H1 (cell line): ENCODE measurements around the gene MACF1. TPM values are rescaled to one million over a fixed set of nuclear protein-coding genes. Genes with fewer than 3 reads are reported as not detected.

Source experiments
- CTCF ChIA-PET: fragments of 300-600 bp; sonication (Branson Sonifier 250); formaldehyde crosslinking; loops from one replicate; lab custom pipeline; 2021; ENCODE audit not compliant: partially characterized antibody; lab: Charles Lee
- POLR2A ChIA-PET: fragments of 300-600 bp; sonication (Branson Sonifier 250); formaldehyde crosslinking; loops from one replicate; lab custom pipeline; 2021; ENCODE audit warnings: inconsistent platforms; ENCODE audit not compliant: partially characterized antibody; lab: Charles Lee
- DNase-seq, 2 experiments: peaks; one replicate each; pipeline versions ENCODE4 v3.0.0 to v3.0.0-alpha.2; 2010 to 2022; ENCODE audit warnings: low spot score in 2 of 2, low read depth in 1 of 2, mixed read lengths in 1 of 2
- FAIRE-seq: peaks from 2 replicates; lab custom pipeline; 2011; peaks lifted over from hg19 to GRCh38; lab: Jason Lieb, UNC
- H2AFZ ChIP-seq: 2 replicates; pipeline ENCODE4 v1.8.1; 2012; ENCODE audit warnings: low read length, inconsistent platforms
- H2AK5ac ChIP-seq: 2 replicates; pipeline ENCODE4 v1.6.1; 2013; ENCODE audit warnings: low read depth, low read length
- H2BK120ac ChIP-seq: replicated peaks from 2 replicates; pipeline ENCODE3; 2013; ENCODE audit warnings: low read depth, low read length, inconsistent platforms
- H2BK12ac ChIP-seq: 2 replicates; pipeline ENCODE4 v1.6.1; 2013; ENCODE audit warnings: low read depth, low read length
- H2BK15ac ChIP-seq: 2 replicates; pipeline ENCODE4 v1.6.1; 2013; ENCODE audit warnings: low read length
- H2BK20ac ChIP-seq: 2 replicates; pipeline ENCODE4 v1.6.1; 2013; ENCODE audit warnings: low read length
- H2BK5ac ChIP-seq: 2 replicates; pipeline ENCODE4 v1.6.1; 2013; ENCODE audit warnings: low read depth, low read length
- H3K14ac ChIP-seq: 2 replicates; pipeline ENCODE4 v1.6.1; 2013; ENCODE audit warnings: inconsistent platforms; ENCODE audit not compliant: insufficient read length
- H3K18ac ChIP-seq: 2 replicates; pipeline ENCODE4 v1.6.1; 2013; ENCODE audit warnings: low read length; ENCODE audit errors: extremely low read depth
- H3K23ac ChIP-seq: 2 replicates; pipeline ENCODE4 v1.6.1; 2013; ENCODE audit warnings: inconsistent platforms; ENCODE audit not compliant: insufficient read length
- H3K23me2 ChIP-seq: 2 replicates; pipeline ENCODE4 v1.6.1; 2013; ENCODE audit warnings: low read depth, low read length
- H3K27ac ChIP-seq: 2 replicates; pipeline ENCODE4 v1.6.1; 2011; ENCODE audit warnings: low read depth, low read length, inconsistent platforms
- H3K27me3 ChIP-seq, 4 experiments: replicated peaks in 1 of 4; 1 replicate in 1 of 4; 2 replicates in 3 of 4; pipeline versions ENCODE4 v1.6.1 to v1.8.1; 2011 to 2013; ENCODE audit warnings: low read length in 3 of 4, mild to moderate bottlenecking in 3 of 4, inconsistent platforms in 2 of 4, mixed read lengths in 2 of 4, moderate library complexity in 1 of 4; ENCODE audit not compliant: control insufficient read depth in 3 of 4, insufficient read depth in 3 of 4; ENCODE audit errors: extremely low read depth in 1 of 4
- H3K36me3 ChIP-seq, 4 experiments: 2 replicates each; pipeline versions ENCODE4 v1.6.1 to v1.8.1; 2011 to 2013; ENCODE audit warnings: mild to moderate bottlenecking in 4 of 4, low read length in 3 of 4, moderate library complexity in 2 of 4, control low read depth in 1 of 4, inconsistent platforms in 1 of 4; ENCODE audit not compliant: insufficient read depth in 4 of 4, control insufficient read depth in 2 of 4
- H3K4ac ChIP-seq: replicated peaks from 2 replicates; pipeline ENCODE3; 2013; ENCODE audit warnings: low read length, low read depth, mixed read lengths, inconsistent platforms; ENCODE audit not compliant: insufficient read length
- H3K4me1 ChIP-seq, 4 experiments: replicated peaks in 1 of 4; 1 replicate in 1 of 4; 2 replicates in 3 of 4; pipeline versions ENCODE4 v1.6.1 to v1.8.1; 2011 to 2013; ENCODE audit warnings: low read length in 3 of 4, inconsistent platforms in 2 of 4, mixed read lengths in 1 of 4; ENCODE audit not compliant: insufficient read depth in 4 of 4, control insufficient read depth in 3 of 4
- H3K4me2 ChIP-seq, 2 experiments: 2 replicates each; pipeline versions ENCODE4 v1.6.1 to v1.8.1; 2011 to 2013; ENCODE audit warnings: low read depth in 2 of 2, low read length in 2 of 2, control low read depth in 1 of 2, inconsistent platforms in 1 of 2, mild to moderate bottlenecking in 1 of 2; ENCODE audit not compliant: insufficient read depth in 1 of 2
- H3K4me3 ChIP-seq, 4 experiments: fragments of 200-600, 300-600 bp in 1 of 4; sonication (generic), shearing (Covaris generic), sonication (Bioruptor Twin) in 1 of 4; 2 replicates each; pipeline versions ENCODE4 v1.5.1 to v1.8.1; 2011 to 2016; ENCODE audit warnings: low read length in 4 of 4, low read depth in 3 of 4, control low read depth in 2 of 4, inconsistent platforms in 2 of 4, mild to moderate bottlenecking in 2 of 4, mixed read lengths in 1 of 4, moderate library complexity in 1 of 4; ENCODE audit not compliant: insufficient read depth in 2 of 4; ENCODE audit errors: extremely low read depth in 1 of 4
- H3K56ac ChIP-seq: replicated peaks from 2 replicates; pipeline ENCODE3; 2013; ENCODE audit warnings: low read depth, mild to moderate bottlenecking, mixed read lengths, low read length, inconsistent platforms; ENCODE audit not compliant: insufficient read length
- H3K79me1 ChIP-seq: 2 replicates; pipeline ENCODE4 v1.6.1; 2013; ENCODE audit warnings: low read depth, low read length, control low read depth
- H3K79me2 ChIP-seq, 2 experiments: 2 replicates each; pipeline versions ENCODE4 v1.6.1 to v1.8.1; 2012 to 2013; ENCODE audit warnings: low read length in 2 of 2, mild to moderate bottlenecking in 2 of 2, inconsistent platforms in 1 of 2; ENCODE audit not compliant: insufficient read depth in 2 of 2, control insufficient read depth in 1 of 2
- H3K9ac ChIP-seq, 4 experiments: replicated peaks in 1 of 4; 1 replicate in 1 of 4; 2 replicates in 3 of 4; pipeline versions ENCODE4 v1.6.1 to v1.8.1; 2011 to 2013; ENCODE audit warnings: low read depth in 3 of 4, low read length in 3 of 4, control low read depth in 2 of 4, mild to moderate bottlenecking in 2 of 4, moderate library complexity in 2 of 4, inconsistent platforms in 1 of 4; ENCODE audit errors: extremely low read depth in 1 of 4
- H3K9me3 ChIP-seq, 2 experiments: 2 replicates each; pipeline versions ENCODE4 v1.6.1 to v1.8.1; 2012 to 2013; ENCODE audit warnings: mild to moderate bottlenecking in 2 of 2, moderate library complexity in 2 of 2, control low read depth in 1 of 2, inconsistent platforms in 1 of 2, low read depth in 1 of 2, low read length in 1 of 2, mixed read lengths in 1 of 2; ENCODE audit not compliant: insufficient read depth in 2 of 2
- H4K20me1 ChIP-seq, 2 experiments: replicated peaks in 1 of 2; 2 replicates each; pipeline versions ENCODE3 to v1.8.1; 2011 to 2013; ENCODE audit warnings: inconsistent platforms in 2 of 2, low read length in 2 of 2, mild to moderate bottlenecking in 1 of 2; ENCODE audit not compliant: insufficient read depth in 2 of 2, control insufficient read depth in 1 of 2
- H4K5ac ChIP-seq: 2 replicates; pipeline ENCODE4 v1.6.1; 2013; ENCODE audit warnings: low read length, low read depth, mixed read lengths, inconsistent platforms; ENCODE audit not compliant: insufficient read length
- H4K8ac ChIP-seq: 2 replicates; pipeline ENCODE4 v1.8.0; 2013; ENCODE audit warnings: mild to moderate bottlenecking, moderate library complexity, low read length, inconsistent platforms; ENCODE audit not compliant: insufficient read depth; ENCODE audit errors: extremely low read depth
- H4K91ac ChIP-seq: replicated peaks from 2 replicates; pipeline ENCODE3; 2013; ENCODE audit warnings: low read length, mixed read lengths, inconsistent platforms; ENCODE audit not compliant: insufficient read length
- SP1 ChIP-seq: IDR thresholded peaks from 2 replicates; pipeline ENCODE4 v1.6.1; 2011; ENCODE audit warnings: low read depth, low read length
- WGBS, 2 experiments: shearing (Covaris generic) in 1 of 2; methylation state at CpG; one replicate each; pipeline versions ENCODE4 v1.1.6 to v1.1.7; 2013 to 2015; ENCODE audit warnings: low lambda C conversion rate in 2 of 2, mixed read lengths in 2 of 2, inconsistent platforms in 1 of 2, low coverage in 1 of 2, missing lambda C conversion rate in 1 of 2; ENCODE audit not compliant: insufficient replicate concordance in 2 of 2, insufficient coverage in 1 of 2, insufficient read length in 1 of 2; ENCODE audit errors: extremely low coverage in 1 of 2, missing lambda C conversion rate in 1 of 2; 5-methylcytosine and 5-hydroxymethylcytosine counted together
- polyA plus RNA-seq, 7 experiments: library from polyadenylated mRNA; depleted of rRNA in 3 of 7; stranded (reverse) in 5 of 7; unstranded in 2 of 7; fragments of >200 nt in 5 of 7; fragments of 200-250 nt in 2 of 7; gene quantifications; 1 replicate in 5 of 7; 2 replicates in 1 of 7; 4 replicates in 1 of 7; pipeline versions ENCODE4 v1.2.1 to v1.2.3, GENCODE V29; 2011 to 2013; ENCODE audit warnings: missing spikeins in 2 of 7, mixed read lengths in 2 of 7
- total RNA-seq: library from RNA; stranded (reverse); fragmentation: NEBNext Ultra II Directional; extraction: Animal tissue kit (Norgen Biotek cat#: 25700); gene quantifications from 2 replicates; pipeline ENCODE4 v1.2.1, GENCODE V29; 2021

Gene MACF1
- total and polyA plus RNA-seq, 2 of the 8 experiments (the other 6 are each of a cell fraction or from before 2014, with no cell fraction given): 59.8 to 285 TPM

DNA sequence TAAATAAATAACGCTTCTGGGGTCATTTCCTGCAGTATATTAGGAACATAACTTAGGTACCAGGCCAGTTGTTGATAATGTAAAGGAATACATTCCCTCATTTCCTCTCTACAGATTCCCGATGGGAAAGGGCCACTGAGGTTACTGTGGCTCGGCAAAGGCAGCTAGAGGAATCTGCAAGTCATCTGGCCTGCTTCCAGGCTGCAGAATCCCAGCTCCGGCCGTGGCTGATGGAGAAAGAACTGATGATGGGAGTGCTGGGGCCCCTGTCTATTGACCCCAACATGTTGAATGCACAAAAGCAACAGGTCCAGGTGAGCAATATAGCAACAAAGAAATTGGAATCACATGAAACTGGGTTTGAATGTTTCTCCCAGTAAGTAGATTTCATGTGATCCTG lies 177.3 kb downstream of the MACF1 start:
- no peak for DNase-seq
- FAIRE-seq: no peak
- WGBS, 2 experiments: 100% methylated on average over 5 of the region's 5 CpGs; no CpG with 5 or more reads in 1 of the 2 experiments

More for the DNA sequence above, 177.3 kb downstream of the MACF1 start:
- H3K4me2 ChIP-seq: no peak overlapping the region
- H3K4me1 ChIP-seq: no peaks in the 10 kb centered on the region
- no peak overlapping the region for H4K91ac ChIP-seq
- no peak overlapping the region for H2AFZ ChIP-seq
- no peak overlapping the region for H4K8ac ChIP-seq
- H3K36me3 ChIP-seq: peaks cover 20 to 55% (median 50%) of the 10 kb centered on the region in 4 experiments
- H2BK12ac ChIP-seq: no peak overlapping the region
- no peak overlapping the region for H3K56ac ChIP-seq
- peaks cover 0 to 3% of the 10 kb centered on the region in 2 experiments for H4K20me1 ChIP-seq
- CTCF ChIA-PET: interaction anchor here (1.5 to 1.6 kb wide), 2 partner anchors 14 to 29 kb away, joined by 3 read pairs; no protein-coding TSS in a partner anchor
- no peak overlapping the region for H3K27ac ChIP-seq
- no peak overlapping the region for H3K4ac ChIP-seq
- no peak overlapping the region for H3K9ac ChIP-seq
- H3K4me3 ChIP-seq: no peak overlapping the region
- no peak overlapping the region for H4K5ac ChIP-seq
- no peaks in the 10 kb centered on the region for H3K23me2 ChIP-seq
- no peak overlapping the region for H2BK15ac ChIP-seq
- no peak overlapping the region for H2BK5ac ChIP-seq
- no peak overlapping the region for H3K14ac ChIP-seq
- H2AK5ac ChIP-seq: no peak overlapping the region
- H3K79me2 ChIP-seq: no peaks in the 10 kb centered on the region
- H2BK120ac ChIP-seq: no peak overlapping the region
- no peak overlapping the region for H3K18ac ChIP-seq
- POLR2A ChIA-PET: no interaction called here
- H3K27me3 ChIP-seq: no peaks in the 10 kb centered on the region
- no peak overlapping the region for H3K23ac ChIP-seq
- no peaks in the 10 kb centered on the region for H3K79me1 ChIP-seq
- H3K9me3 ChIP-seq: no peaks in the 10 kb centered on the region
- no peak for TF ChIP-seq SP1
- H2BK20ac ChIP-seq: no peak overlapping the region
